HG02610 (cell line): ENCODE measurements around the gene TRIM59.
A peak's percentile ranks its signal among the peaks of the same experiment; 100 is the strongest.

Experiments used
- ATAC-seq: cut with Tn5 transposase; IDR thresholded peaks from one replicate; pipeline ENCODE4 v1.9.1; 2021; ENCODE audit warnings: mild to moderate bottlenecking, moderate library complexity; ENCODE audit not compliant: unreplicated experiment

TRIM59 gene, protein sequence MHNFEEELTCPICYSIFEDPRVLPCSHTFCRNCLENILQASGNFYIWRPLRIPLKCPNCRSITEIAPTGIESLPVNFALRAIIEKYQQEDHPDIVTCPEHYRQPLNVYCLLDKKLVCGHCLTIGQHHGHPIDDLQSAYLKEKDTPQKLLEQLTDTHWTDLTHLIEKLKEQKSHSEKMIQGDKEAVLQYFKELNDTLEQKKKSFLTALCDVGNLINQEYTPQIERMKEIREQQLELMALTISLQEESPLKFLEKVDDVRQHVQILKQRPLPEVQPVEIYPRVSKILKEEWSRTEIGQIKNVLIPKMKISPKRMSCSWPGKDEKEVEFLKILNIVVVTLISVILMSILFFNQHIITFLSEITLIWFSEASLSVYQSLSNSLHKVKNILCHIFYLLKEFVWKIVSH

DNA sequence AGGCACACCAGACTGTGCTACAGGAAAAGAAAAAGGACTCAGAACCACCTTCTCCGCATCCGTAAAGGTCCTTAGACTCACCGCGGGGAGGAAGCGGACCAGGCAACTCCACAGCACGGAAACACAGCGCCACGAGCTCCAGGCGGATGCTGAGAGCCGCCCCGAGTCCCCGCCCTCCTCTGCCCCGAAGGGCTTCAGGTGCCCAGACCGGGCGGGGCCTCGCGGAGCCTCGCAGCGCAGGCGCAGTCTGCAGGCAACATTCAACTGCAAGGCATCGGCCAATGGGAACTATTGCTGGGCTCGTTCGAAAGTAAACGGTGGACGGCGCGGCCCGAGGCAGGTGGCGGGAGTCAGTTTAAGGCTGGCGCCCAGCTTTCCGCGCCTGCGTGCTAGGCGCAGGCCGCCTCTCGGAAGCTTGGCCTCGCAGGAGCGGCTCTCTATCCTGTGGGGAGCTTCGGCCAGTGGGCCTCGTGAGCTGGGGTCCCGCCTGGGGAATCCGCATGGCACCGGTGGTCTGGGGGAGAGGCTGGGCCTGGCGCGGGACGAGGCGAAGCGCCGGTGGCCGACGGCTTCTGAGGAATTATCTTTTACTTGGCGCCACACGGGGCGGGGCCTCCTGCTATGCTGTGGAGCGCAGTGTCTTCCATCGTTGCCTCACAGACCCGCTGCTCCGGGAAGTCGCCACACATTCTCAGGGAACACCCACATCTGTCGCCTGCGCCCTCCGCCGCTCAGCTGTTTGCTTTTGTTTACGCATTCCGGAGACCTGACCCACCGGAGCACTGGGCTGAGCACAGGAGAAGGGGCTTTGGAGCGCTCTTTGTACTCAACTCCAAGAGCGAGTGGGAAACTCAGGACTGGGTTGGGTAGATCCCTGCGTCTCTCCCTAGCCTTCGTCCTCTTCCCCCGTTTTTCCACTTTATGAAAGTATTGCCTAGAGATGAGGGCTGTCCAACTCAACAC lies at the start of gene TRIM59:
TSS of gene TRIM59 (minus strand) at position 151 of the 963 bp plus-strand sequence. CDS start 10,603 bp downstream, outside the sequence.
- peak; percentile 96 for ATAC-seq

DNA sequence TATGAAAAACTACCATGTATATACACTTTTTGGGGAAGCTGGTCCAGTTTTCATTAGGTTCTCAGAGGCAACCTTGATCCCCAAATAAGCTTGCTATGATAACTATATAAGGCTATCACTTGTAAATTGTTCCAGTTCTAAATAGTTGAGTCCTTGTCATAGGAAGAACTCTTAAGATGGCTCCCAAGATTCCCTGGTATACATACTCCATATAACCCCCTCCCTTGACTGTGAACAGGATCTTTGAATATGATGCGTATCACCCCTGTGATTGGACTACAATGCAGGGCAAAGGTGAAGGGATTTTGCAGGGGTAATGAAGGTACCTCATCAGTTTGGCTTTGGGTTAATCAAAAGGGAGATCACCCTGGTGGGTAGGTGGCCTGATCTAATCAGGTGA lies 48.6 kb upstream of the TRIM59 start:
- no peak for ATAC-seq

DNA sequence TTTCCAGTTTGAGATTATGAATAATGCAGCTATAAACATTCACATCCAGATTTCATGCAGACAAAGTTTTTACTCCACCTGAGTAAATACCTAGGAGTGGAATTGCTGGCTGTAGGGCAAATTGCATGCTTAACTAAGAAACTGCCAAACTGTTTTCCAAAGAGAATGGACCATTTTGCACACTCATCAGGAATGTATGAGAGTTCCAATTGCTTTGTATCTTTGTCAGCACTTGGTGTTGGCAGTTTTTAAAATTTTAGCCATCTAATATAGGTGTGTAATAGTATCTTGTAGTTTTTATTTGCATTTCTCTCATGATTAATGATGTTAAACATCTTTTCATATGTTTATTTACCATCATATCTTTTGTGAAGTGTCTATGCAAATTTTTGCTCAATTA lies 40.6 kb upstream of the TRIM59 start:
- no peak for ATAC-seq

DNA sequence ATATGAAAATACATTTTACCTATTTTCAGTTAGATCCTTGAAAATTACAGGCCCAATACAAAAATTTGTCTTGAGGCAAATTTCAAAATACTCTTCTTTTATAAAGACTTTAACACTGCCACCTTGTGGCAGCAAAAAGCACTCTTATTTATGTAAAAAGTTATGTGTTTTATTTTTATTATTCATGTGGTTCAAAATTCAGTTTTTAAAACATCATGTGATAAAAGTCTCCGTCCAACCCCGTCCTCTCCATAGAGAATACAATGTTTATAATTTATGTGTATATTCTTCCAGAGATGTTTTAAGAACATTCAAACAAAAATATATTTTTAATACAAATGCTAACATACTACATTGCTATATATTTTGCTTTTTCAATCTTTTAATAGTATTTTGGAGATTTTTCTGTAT lies 36.9 kb upstream of the TRIM59 start:
- no peak for ATAC-seq

DNA sequence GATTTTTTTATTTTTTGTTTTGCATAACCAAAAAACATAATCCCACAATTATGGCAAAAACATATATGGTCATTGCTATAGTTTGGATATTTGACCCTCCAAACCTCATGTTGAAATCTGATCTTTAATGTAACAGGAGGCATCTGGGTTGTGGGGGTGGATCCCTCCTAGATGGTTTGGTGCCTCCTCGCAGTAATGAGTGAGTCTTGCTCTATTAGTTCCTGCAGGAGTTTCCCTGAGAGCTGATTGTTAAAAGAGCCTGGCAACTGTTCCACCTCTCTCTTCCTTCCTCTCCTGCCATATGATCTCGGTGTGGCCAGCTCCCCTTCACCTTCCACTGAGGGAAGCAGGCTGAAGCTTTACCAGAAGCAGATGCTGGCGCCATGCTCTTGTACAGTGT lies 33.2 kb upstream of the TRIM59 start:
- ATAC-seq: no peak

DNA sequence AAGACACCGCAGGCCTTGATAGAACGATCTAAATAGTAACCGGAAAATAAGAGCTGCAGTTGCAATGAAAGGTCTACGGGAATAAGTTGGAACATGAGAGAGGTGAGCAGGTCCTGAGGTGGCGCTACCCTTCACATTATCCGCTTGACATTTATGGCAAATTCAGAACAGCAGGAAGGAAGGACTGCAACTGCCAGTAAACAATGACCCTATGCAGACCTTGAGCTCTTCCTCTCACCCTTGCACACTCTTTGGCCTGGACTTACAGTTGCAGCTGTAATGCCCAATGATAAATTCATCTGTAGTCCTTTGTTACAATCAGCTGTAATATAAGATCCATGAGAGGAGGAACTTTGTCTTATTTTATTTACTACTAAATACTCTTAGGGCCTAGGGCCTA lies 32.3 kb upstream of the TRIM59 start:
- no peak for ATAC-seq

DNA sequence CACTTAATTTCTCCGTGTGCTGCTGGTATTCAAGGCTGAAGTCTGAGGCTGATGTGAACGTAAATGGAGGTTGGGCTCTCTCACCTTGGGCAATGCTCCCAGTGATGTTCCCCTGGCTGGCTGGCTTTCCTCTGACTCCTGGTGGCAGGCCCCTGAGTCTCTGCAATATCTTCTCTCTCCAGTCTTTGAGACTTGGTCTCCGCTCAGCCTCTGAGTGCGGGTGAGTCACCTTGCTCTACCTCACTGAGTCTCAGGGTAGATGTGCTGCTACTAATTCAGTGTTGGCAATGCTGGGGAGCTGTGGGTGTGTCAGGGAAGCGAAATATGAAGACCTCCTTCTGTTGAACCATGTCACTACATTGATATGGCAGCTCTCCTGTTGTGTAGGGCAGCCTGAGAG lies 31.3 kb upstream of the TRIM59 start:
- no peak for ATAC-seq

DNA sequence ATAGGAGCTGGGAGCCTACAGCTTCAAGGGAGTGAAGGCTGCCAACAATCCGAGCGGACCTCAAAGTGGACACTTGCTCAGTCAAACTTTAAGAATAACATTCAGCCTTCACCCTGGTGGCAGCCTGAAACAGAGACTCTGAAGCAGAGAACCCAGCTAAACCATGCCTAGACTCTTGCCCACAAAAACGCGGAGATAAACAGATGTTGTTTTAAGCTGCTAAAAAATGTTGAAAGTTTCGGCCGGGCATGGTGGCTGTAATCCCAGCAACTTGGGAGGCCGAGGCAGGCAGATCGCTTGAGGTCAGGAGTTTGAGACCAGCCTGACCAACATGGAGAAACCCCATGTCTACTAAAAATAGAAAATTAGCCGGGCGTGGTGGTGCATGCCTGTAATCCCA lies 29.8 kb upstream of the TRIM59 start:
- no peak for ATAC-seq

DNA sequence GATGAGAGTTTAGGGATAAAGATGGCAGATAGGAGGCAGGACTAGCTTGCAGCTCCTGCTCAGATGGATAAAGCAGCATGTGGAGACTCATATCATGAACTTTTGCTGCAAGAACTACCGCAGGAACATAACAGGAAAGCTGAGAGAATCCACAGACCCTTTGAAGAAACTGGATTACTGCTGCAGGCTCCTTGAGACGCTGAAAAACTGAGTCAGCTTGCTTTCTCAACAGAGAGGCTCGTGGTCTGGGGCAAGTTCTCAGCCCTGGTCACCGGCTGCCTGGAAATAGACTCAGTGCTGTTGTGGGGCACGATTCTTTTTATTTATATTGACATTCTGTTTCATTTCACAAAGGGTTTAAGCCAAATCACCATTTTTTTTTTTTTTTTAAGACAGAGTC lies 28.8 kb upstream of the TRIM59 start:
- no peak for ATAC-seq

DNA sequence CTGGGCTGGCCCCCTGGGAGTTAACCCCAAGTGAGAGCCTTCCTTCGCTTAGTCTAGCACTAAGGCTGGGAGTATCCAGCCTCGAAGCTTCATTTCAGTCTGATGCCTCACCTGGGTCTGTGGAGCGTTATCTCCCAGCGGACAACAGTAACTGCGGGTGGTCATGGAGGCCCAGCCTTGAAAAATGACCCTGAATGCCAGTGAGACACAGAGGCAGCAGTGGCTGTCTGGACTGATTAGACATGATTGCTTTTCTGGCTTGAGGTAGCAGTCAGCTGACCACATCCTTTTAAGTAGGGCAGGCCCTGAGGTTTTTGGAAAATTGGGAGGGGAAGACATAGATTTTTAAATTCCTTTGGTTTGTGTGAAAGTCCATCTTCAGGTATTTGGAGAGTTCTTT lies 28.2 kb upstream of the TRIM59 start:
- ATAC-seq: no peak

DNA sequence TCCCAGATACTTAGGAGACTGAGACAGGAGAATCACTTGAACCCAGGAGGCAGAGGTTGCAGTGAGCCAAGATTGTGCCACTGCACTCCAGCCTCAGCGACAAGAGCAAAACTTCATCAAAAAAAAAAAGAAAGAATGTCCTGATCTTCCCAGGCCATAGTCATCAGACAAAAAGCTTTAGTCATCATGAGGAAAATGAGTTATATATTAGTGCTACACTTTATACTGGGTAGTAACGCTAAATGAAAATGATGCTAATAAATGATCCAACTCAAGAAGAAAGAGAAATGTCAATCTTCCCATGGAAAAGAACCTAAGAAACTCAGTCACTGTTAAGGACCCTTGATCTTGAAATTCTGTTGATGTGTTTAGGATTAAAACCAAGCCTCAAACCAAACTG lies 26.3 kb upstream of the TRIM59 start:
- ATAC-seq: no peak

DNA sequence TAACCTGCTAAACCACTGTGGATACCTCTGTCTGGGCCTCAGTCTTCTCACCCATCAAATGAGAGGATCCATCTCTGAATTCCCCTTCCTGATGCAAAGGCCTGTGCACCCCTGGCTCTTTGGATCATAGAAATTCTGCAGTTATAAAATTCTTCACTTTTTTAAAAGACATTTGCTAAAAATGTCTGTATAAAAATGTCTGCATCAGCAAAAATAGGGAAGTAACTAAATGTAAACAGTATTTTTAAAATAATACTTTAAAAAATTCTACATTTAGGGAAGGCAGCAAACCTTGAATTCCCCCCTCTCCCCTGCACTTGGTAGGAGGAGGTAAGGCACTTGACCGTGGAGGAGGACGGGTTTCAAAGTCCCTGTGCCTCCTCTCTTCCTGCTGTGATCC lies 25.6 kb upstream of the TRIM59 start:
- no peak for ATAC-seq

DNA sequence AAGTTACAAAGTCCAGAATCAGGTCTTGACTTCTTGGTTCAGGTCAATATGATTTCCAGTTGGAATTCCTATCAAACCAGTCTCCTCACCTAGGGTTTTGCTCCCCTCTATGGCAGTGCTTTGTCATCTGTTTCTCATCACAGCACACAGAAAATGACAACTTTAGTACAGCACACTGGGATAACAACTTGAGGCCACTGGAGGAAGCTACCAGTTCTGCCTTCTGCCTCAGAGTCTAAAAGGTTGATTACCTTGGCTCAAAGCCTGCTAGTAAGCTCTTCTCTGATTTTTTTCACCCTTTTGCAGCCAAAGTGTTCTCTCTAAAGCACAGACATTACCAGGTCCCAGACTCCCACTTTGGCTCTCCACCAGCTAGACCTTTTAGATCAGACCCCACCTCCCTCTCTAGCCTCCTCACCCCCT lies 24.8 kb upstream of the TRIM59 start:
- ATAC-seq: no peak

DNA sequence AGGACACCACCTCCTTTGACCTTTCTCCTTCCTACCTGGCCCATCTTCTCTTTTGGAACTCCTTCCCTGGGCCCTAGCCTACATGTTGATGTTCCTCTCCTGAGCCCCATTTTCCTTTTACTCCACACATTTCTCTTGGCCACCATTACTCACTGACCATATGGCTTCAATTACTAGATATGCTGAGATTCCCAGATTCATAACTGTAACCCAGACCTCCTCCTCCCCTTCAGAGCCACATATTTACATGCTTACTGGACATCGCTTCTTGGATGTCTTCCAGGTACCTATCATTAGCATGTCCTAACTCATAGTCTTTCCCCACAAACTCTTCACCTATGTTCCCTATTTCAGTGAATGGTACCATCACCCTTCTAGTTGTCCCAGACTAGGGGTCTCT lies 24.4 kb upstream of the TRIM59 start:
- no peak for ATAC-seq

DNA sequence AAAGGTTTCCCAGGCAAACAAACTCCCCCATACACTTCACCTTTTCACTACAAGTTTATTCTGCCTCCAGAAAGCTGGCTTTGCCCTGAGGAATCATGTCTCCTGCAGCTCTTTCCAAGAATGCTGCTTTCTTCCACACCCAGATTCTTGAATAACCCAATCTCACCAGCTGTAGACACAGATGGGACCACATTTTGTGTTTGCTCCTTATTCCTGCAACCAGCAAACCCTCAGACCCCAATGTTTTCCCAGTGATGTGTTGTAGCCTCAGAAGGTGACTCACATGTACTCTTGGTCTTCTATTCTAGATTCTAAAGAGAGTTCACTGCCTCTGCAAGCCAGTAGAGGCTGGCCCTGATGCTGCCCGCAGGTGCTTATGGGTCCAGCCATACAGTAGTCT lies 23.6 kb upstream of the TRIM59 start:
- ATAC-seq: no peak

DNA sequence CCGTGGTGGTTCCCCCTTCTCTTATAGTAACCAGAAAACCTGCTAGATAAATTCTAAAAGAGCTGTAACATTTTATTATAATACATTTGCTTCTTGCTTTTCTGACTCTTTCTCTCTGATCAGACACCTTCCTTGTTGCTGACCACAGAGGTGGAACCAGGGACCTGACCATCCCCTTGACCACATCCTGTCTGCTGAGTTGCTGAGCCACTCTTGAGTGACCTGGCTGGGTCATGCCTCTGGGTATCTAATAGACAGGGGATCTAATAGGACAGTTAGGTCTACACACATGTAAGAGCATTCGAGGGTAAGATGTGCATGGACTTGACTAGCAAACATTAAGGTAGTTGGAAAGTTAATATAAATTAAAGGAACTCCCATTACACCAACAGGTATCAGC lies 22.8 kb upstream of the TRIM59 start:
- no peak for ATAC-seq

DNA sequence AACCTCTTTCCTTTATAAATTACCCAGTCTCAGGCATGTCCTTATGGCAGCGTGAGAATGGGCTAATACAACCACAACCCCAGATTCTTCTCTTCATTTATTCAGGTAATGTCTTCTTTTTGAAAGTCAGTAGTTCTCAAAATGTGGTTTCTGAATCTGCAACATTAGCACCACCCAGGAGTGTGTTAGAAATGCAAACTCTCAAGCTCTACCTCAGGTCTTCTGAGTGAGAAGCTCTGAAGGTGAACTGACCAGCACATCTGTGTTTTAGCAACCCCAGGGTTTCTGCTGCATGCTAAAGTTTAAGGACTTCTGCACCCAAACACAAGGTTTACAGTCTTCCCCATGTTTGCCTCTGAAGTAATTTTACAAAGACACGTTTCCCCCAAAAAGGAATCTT lies 22.3 kb upstream of the TRIM59 start:
- no peak for ATAC-seq

DNA sequence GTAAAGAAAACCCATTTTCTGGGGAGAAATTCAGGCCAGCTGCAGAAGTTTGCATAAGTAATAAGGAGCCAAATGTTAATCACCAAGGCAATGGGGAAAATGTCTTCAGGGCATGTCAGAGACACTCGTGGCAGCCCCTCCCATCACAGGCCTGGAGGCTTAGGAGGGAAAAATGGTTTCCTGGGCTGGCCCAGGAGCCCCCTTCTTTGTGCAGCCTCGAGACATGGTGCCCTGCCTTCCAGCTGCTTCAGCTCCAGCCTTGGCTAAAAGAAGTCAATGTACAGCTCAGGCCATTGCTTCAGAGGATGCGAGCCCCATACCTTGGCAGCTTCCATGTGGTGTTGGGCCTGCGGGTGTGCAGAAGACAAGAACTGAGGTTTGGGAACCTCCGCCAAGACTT lies 20.6 kb upstream of the TRIM59 start:
- ATAC-seq: no peak

DNA sequence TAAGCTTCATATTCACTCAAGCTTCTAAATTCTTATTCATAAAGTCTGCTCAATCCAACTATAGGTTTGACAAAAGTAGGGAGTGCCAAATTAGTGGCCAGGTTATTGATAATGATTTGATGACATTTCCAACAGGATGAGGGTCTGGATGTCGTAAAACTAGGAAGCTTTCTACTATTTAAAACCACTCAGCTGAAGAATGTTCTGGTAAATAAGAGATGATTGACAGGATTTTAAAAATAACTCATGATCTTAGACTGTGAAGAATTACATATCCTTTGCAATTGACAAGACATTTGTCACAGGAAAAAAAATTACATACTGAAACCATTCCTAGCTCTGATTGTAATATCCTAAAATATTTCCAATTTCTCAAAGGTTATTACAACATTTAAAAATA lies 15.4 kb upstream of the TRIM59 start:
- ATAC-seq: no peak

DNA sequence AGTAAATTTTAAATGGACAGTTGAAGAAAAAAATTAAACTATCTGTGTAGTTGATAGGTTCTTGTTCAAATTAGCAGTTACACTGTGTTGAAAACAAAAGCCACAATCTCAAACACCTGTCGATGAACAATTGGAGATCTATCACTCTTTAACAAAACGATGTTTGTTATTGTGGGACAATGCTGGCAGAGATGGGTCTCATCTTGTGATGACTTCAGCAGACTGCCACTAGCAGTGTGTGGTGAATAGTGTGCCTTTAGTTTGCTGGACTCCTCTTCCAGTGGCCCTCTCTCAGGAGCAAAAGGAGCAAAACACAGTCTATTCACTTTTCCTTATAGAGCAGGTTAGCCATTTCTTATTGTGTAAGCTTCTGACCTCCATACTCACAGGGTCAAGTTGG lies 14.7 kb upstream of the TRIM59 start:
- ATAC-seq: no peak

DNA sequence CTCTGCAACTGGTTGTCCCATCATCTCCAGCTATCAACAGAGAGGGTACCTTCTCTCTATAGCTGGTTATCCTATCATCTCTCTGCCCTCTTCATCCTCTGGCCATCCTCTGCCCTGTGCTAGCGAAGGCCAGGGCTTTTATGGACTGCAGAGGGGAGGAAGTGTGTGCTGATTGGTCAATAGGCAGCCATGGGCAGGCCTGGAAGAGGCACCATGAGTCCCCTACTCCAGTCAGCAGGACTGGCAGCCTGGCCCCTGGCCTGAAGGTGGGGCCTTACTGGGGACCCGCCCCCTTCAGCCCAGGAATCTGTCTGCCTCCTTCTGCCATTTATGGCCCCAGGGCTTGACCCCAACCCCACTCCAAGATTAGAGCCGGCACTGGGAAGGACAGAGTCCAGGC lies 10.4 kb upstream of the TRIM59 start:
- no peak for ATAC-seq

DNA sequence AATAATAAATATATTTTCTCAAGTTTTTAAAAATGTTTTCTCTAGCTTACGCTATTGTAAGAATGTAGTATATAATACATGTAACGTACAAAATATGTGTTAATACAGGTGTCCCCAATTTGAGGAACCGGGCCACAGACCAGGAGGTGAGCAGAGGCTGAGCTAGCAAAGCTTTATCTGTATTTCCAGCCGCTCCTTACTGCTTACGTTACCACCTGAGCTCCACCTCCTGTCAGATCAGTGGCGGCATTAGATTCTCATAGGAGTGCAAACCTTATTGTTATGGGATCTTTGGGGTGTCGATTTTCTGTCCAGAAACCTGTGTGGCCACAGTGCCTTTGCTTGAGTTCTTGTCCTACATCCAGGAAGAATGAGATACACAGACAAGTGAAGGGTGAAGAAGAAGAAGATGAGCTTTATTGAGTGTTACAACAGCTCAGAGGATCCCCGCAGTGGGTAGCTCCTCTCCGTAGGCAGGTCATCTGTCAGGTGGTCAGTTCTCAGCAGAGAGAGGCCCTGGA lies 9.9 kb upstream of the TRIM59 start:
- no peak for ATAC-seq
